HTERT RPE-1 (cell line): ENCODE data around the gene NR4A3.

Experiments
- in situ Hi-C: fragments of 300-500 bp; cut with MboI; formaldehyde crosslinking; loops from 4 replicates; pipeline ENCODE4 v1.14.3; 2020; ENCODE audit warnings: low sequenced_read_pairs

Gene NR4A3

DNA sequence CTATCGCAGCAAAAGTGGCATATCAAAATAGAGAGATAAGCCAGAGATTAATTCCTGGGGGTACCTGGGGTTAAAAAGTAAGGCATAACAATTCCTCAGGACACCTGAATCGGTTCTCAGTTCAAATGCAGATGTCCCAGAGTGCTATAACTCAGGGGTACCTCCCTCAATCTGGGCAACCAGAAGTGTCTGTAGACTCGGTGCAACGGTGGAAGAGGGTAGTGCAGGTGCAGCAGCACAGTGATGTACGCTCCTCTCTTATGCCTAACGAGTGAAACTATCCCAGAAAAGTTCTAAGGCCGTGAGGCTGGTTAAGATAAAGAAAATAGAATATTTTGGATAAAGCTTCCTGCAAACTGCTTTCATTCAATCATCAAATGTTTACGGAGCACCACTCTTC lies 7.9 kb upstream of the NR4A3 start:
- in situ Hi-C loops: no loop called here

GRCh38 chr9:99814359-99814758 lies 7.3 kb upstream of the NR4A3 start:
- in situ Hi-C loops: no loop called here

DNA sequence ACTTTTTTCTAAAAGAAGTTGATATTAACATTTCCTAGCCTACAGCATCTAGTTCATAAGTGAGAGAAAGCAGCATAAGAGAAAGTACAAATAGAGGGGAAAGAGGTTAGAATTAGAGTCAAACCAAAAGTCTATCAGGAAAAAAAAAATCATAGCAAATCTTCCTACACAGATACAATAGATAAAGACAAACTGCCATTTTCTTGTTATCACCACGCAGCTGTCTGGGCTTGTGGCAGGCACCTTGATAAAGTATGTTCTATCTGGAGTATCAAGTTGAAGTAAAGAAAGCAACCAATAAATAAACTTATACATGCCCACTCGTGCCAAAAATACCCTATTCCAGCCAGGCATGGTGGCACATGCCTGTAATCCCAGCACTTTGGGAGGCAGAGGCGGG lies 5.3 kb upstream of the NR4A3 start:
- in situ Hi-C loops: no loop called here

GRCh38 chr9:99818500-99818899 lies 3.2 kb upstream of the NR4A3 start:
- in situ Hi-C loops: no loop called here

DNA sequence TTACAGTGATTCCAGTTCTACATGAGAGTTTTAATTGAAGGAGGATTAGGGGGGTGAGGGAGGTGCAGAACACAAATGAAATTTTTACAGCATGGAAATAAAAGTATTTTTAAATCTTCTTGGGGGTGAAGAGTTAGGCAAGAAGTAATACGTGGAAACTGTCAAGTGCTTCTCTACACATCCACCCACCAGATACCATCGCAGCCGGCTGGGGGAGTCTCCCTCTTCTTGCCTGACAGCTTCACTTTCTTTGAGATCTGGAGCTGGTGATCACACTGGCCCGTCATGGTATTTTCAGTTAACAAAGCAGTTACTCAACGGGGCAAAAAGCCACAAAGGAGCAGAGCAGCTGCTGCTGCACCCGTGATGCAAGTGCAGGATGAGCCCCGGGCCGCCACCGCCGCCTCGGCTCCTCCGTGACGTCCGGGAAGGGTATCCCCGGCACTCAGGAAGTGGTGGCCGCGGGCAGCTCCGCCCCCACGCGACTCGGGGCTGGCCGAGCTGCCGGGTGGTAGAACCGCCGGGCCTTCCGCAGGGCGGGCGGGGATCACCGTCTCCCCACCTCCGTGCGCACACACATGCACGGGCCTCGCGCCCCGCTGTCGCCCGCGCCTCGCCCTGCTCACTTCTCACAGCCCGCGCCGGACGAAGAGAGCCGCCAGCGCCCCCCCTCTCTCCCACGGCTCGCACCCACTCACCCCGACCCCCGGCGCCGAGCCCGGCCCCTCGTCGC lies 2.4 kb upstream of the NR4A3 start:
- in situ Hi-C loops: no loop called here

DNA sequence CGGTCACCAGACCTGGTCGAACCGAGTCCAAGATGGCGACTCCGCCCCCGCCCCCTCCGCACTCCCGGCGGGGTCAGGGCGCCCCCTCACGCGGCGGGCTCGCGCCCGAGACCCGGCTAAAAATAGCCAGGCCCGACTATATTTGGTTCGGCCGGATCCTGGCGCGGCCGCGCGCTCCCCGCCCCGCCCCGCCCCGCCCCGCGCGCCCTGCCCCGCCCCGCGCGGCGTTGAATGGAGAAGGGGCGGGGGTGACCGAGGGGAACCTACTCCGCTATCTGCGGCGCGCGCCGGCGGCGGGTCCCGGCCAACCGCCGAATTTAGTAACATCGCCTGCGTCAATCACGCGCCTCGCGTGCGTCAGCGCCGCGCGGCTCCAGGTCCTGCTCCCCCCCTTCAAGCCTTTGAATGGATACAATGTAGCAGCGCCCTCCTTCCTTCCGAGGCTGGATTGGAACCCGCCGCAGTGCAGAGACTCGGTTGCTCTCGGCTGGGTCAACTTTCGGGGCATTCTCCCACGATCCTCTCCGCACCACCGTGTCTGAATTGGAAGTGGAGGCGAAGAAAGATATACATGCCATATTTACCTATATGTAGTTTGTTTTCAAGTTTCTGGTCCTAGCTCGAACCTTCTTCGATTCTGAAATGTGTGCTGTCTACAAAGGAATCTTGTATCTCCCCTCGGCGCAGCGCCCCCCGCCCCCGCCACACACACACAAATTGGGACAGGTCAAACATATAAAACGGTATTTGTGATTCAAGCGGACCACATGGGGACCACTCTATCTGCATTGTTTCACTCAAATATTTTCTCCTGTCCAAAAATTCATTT lies 1.6 kb upstream of the NR4A3 start:
- in situ Hi-C loops: no loop called here

GRCh38 chr9:99820685-99821395 lies 845 bp upstream of the NR4A3 start:
- in situ Hi-C loops: no loop called here

- in situ Hi-C loops: no loop called here
These were observed 572 bp downstream of the NR4A3 start for GRCh38 chr9:99822109-99822805.

- in situ Hi-C loops: no loop called here
These were observed 1.3 kb downstream of the NR4A3 start for GRCh38 chr9:99822806-99823591.

DNA sequence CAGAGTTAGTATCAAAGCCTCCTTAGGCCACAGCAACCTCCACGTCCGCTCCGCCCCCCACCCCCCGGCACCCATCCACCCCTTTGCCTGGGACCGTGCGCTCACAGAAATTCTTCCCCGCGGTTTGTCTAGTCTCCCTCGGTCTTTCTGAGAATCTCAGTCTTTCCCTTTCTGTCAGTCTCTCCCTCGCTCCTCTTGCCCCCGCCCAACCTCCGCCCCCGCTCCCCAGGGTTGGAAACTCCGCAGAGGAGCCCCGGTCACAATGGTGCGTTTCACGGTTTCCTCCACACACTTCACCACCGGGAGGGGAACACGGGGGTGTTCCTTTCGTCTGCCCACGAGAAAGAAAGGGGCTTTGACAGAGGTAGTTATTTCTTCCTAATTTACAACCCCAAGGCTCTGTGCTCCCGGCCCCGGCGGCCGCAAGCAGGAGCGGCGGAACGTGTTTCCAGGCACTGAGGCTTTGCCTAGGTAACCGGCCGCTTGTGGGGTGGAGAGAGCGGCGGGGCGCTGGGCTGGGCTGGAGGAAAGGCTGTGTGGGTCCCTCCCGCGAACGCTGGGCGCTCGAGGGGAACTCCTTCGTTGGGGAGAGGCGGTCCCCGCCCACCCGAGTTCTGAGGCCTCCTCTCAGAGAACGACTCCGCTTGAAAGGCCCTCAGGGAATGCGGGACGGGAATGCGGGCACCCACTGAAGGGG lies 2.1 kb downstream of the NR4A3 start:
- in situ Hi-C loops: no loop called here

DNA sequence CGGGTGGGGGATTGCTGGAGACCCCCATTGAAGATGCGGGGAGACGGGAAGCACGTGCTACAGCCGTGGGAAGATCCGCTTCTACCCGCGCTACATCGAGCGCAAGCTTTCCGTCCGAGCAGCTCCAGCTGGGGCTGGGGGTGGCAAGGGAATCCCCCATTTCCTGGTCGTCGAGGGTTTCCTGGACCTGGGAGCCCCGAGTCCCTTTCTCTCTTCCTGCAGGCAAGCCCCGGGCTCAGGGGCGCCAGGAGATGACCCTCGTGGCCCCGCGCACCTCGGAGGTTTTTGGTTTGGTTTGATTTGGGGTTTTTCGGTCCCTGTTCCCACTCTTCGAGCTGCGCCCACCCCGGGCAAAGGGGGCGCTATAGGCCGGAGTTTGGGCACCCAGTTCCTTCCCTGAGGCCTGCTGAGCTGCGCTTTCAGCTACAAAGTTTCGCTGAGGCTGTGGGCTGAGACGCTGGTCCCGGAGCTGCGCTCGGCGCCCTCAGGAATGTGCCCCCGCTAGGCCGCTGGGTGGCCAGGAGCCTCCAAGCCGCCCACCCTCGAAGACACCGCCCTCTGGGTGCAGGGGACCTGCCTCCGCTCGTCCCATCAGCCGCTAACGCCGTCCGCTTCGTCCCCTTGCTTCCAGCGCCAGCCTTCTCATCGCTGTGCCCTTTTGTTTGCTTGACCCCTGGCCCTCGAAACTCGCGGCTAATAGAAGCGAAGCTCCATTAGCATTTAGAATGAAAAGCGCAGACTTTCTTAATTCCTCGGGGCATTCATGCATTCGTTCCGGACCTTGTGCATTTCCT lies 2.9 kb downstream of the NR4A3 start:
- in situ Hi-C loops: no loop called here

DNA sequence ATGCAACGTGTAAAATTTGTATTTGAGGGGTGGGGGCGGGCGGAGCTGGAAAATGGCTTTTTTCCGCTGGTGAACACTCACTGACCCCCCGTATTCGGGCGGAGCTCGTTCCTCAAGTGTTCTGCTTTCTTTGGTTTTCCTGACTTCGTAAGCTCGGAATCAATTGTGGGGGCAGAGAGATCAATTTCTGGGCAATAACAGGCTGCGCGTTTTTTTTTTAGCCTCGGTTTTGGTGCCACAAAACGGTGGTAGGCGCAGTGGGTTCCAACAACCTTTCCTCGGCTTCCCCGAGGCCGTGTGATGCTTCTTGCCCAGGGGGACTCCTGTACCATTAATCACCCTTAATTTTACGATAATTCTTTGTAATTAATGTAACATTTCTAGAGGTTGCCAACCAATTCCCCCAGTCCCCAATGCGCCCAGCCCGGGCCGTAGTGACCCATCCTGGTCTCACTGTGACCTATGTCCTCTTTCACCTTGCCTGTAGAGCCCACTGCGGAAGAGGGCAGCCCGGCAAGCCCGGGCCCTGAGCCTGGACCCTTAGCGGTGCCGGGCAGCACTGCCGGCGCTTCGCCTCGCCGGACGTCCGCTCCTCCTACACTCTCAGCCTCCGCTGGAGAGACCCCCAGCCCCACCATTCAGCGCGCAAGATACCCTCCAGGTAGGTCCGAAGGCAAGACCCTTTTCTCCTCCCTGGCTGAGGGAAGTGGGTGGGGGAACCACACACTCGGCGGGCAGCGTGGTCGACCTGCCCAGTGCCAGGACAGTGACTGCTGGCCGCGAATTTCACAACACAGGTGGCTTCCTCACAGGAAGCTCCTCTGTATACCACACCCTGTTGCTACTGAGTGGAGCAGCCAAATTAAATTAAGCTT lies 3.7 kb downstream of the NR4A3 start:
- in situ Hi-C loops: no loop called here

- in situ Hi-C loops: no loop called here
These were observed 4.9 kb downstream of the NR4A3 start for GRCh38 chr9:99826579-99826978.

GRCh38 chr9:99827244-99827643 lies 5.6 kb downstream of the NR4A3 start:
- in situ Hi-C loops: no loop called here

- in situ Hi-C loops: no loop called here
These were observed 6.3 kb downstream of the NR4A3 start for GRCh38 chr9:99828054-99828416.

- in situ Hi-C loops: no loop called here
These were observed 6.9 kb downstream of the NR4A3 start for GRCh38 chr9:99828417-99829176.

DNA sequence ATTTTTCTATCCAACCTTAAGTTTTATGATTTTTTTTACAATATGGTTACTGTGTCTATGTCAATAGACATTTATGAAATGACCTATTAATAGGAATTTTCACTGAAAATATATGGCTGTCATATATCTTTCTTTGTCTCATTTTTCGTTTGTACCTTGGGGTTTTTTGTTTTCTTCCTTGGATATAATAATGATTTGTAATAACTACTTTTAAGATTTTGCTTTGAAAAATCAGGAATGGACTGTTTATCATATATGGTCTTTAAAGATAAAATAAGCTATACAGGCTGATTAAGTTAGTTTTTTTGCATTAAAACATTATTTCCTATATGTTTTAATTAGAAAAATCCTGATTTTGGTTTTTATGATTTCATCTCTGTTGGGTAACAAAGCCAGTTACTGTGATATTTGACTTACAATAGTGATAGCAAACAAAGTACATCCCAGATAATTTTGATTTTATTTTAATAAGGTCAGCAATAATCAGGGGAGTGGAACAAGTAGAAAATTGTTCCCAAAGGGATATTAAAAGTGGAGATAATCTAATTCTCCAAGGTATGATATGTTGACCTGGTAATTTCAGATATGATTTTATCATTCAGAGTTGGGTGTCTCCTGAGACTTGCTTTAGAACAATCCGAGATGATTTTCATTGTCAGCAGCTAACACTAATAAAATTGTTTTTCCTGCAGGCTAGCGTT lies 10.3 kb downstream of the NR4A3 start:
- in situ Hi-C loops: no loop called here
